NCI-H187 (cell line): ENCODE results near the gene SLC13A2.
"Not testable (repeated sequence)": the region's sequence is repeated elsewhere in the genome, so short reads cannot be mapped to it uniquely, and the experiment has no call there.

Experiments used
- DNase-seq, 2 experiments: peaks; one replicate each; lab custom pipeline; 2025; lab: John Stamatoyannopoulos, UW

The SLC13A2 gene

DNA sequence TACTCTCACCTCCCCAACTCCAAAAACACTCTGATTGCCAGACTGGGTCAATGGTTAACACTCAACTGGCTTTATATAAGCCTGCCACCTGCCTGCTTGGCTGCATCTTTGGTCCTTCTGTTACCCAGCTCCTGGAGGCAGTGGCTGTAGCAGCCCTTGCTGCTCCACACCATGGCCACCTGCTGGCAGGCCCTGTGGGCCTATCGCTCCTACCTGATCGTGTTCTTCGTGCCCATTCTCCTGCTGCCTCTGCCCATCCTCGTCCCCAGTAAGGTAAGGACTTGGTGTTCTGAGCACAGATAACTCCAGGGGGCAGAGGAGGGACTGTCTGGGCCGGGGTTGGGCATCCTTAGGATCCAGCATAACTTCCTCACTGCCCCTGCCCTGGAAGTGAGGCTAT is at the start of gene SLC13A2:
Gene SLC13A2 (plus strand): TSS at position 103 of the 400 bp plus-strand sequence. CDS start 69 bp downstream, at position 172.
- DNase-seq, result no peak

DNA sequence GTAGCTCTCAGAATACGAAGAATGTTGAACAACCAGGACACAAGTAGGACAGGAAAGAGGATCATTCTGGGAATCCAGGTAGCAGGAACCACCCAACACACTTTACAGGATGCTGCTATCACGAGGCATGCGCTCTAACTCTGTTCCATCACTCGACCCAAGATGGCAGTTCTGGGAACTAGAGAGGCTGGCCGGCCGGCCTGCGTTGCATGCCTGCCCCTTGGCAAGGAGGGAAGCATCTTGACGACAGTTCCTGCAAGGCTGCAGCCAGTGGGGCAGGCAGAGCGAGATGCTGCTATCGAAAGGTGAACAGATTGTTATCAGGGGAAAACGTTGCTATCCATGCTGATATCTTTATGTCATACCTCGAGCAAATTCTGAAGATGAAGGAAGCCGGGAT is 48.2 kb upstream of the SLC13A2 start:
- no peak for DNase-seq

DNA sequence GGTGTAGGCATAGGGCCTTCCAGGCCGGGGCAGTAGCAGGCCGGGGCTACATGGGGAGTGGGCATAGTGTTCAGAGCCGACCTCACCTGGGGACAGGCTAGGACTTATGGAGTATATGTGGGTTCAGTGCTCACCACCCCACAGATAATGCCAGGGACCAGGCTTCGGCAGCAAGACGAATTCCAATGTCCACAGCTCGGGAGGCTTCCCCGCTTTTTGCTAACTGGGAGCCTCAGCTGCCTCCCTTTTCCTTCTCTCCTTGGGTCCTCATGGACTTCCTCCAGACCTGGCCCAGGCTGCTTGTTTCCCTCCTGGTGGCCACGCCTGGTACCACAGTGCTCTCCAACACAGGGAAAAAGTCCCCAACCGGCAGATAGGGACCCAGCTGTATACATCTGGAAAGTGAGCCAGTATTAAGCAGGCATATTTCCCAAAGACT is 47.3 kb upstream of the SLC13A2 start:
- no peak for DNase-seq

- DNase-seq, result no peak
These were observed 46.1 kb upstream of the SLC13A2 start for GRCh38 chr17:28427371-28427770.

- DNase-seq, result not testable (repeated sequence)
These were observed 45.5 kb upstream of the SLC13A2 start for GRCh38 chr17:28427982-28428381.

DNA sequence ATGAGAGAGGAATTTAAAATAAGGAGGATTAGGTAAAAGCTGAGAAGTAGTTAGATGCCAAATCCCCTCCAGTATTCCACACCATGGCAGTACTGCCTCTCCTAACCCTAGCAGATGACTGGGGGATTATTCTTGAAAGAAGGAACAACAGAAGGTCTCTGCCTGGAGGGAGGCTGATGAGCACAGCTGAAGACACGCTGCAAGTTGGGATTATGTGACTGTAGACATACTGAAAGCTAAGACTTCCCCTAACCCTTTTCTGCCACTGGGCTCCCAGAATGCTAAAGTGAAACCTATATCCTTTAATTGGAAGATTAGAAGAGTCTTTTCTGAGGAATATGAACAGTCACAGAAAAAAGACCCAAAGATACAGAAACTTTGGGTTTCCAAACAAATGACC is 39.7 kb upstream of the SLC13A2 start:
- DNase-seq, result no peak

DNA sequence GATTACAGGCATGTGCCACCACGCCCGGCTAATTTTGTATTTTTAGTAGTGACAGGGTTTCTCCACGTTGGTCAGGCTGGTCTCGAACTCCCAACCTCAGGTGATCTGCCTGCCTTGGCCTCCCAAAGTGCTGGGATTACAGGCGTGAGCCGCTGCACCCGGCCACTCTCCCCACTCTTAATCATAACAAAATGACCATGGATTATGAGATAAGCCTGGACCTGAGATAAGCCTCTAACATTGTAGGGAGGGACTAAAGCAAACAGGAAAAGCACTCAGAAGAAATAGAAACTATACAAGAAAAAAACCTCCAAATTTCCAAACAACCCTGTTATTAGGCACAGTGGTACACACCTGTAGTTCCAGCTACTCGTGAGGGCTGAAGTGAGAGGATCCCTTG is 39.1 kb upstream of the SLC13A2 start:
- DNase-seq, result not testable (repeated sequence)

- DNase-seq, result no peak
These were observed 29.4 kb upstream of the SLC13A2 start for GRCh38 chr17:28443901-28444638.

DNA sequence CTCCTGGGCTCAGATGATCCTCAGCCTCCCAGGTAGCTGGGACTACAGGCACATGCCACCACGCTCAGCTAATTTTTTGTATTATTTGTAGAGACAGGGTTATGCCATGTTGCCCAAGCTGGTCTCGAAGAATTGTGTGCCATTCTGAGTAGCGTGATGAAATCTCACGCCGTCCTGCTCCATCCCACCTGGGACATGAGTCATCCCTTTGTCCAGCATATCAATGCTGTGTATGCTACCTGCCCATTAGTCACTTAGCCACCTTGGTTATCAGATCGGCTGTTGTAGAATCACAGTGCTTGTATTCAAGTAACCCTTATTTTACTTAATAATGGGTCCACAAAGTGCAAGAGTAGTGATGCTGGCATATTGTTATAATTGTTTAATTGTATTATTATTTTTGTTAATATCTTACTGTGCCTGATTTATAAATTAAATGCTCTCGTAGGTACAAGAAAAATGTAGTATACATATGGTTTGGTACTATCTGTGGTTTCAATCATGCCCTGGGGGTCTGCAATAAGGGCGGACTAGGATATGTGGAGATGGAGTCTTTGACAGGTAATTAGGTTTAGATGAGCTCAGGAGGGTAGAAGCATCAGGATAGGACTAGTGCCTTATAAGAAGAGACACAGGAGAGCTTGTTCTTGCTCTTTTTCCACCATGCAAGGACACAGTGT is 26.6 kb upstream of the SLC13A2 start:
- no peak for DNase-seq

- no peak for DNase-seq
These were observed 26.1 kb upstream of the SLC13A2 start for GRCh38 chr17:28447396-28447760.

DNA sequence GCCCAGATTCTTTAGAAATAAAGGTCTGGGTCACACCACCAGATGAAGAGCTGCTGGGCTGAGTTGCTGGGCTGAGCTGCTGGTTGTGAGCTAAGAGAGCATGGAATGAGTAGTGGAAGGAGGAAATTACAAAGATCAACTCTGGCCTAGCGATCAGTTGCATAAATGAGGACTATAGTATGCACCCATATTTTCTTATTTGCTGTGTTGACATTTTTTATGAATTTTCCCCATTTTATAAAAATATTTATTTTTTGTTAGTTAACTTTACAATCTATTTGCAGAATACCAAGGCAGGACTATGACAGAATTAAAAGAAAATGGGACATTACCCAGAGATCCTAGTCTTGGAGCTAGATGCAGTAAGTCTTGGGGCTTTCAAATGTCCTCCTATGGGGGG is 23.6 kb upstream of the SLC13A2 start:
- no peak for DNase-seq

- no peak for DNase-seq
These were observed 15.6 kb upstream of the SLC13A2 start for GRCh38 chr17:28457890-28458289.

DNA sequence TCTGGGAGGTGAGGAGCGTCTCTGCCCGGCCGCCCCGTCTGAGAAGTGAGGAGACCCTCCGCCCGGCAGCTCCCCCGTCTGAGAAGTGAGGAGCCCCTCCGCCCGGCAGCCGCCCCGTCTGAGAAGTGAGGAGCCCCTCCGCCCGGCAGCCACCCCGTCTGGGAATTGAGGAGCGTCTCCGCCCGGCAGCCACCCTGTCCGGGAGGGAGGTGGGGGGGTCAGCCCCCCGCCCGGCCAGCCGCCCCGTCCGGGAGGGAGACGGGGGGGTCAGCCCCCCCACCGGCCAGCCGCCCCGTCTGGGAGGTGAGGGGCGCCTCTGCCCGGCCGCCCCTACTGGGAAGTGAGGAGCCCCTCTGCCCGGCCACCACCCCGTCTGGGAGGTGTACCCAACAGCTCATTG is 14.6 kb upstream of the SLC13A2 start:
- DNase-seq, result not testable (repeated sequence)

DNA sequence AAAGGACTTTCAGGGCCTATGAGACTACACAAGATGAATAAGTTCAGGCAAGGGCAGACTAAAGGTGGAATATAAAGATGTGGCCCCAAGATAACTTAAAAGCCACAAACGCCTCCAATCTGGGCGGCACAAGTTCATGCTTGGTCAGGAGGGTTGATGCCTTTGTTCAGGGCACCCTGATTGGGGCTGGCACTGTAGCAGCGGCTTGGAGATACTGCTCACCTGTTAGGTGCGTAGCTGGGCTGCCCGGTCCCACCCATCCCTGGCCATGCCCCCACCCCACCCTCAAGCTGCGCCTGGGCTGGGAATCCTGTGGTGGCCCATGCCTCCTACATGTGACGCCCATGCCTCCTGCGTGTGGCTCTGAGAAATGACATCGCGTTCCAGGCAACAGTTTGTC is 12.5 kb upstream of the SLC13A2 start:
- DNase-seq, result no peak

DNA sequence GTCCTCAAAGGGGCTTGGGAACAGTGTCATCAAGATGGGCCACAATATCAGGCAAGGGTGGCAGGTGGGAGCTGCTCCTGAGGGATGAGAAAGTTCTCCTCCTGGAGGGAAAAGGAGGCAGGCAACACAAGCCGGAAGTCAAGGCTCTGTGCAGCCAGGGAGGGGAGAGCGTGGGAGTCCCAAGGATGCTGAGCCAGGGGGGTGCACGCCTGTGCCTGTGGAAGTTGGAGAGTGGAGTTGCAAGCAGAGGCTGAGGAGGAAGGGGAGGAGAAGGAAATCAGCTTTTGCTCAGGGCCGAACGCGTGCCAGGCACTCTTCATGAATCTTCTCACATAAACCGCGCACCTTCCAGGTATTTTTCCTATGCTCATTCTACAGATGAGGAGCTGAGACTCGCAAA is 7.4 kb upstream of the SLC13A2 start:
- no peak for DNase-seq

- no peak for DNase-seq
These were observed 6.9 kb upstream of the SLC13A2 start for GRCh38 chr17:28466521-28467048.

DNA sequence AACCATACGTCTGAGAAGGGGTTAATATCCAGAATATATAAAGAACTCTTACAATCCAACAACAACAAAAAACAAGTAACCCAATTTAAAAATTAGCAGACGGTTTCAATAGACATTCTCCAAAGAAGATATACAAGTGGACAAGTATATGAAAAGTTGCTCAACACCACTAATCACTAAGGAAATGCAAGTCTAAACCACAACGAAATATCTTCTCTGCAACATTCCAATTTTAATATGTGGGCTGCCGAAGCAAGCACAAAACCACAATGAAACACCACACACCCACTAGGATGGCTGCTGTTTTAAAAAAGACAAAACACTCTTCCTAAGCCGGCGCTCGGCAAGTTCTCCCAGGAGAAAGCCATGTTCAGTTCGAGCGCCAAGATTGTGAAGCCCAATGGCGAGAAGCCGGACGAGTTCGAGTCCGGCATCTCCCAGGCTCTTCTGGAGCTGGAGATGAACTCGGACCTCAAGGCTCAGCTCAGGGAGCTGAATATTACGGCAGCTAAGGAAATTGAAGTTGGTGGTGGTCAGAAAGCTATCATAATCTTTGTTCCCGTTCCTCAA is 5.9 kb upstream of the SLC13A2 start:
- no peak for DNase-seq

DNA sequence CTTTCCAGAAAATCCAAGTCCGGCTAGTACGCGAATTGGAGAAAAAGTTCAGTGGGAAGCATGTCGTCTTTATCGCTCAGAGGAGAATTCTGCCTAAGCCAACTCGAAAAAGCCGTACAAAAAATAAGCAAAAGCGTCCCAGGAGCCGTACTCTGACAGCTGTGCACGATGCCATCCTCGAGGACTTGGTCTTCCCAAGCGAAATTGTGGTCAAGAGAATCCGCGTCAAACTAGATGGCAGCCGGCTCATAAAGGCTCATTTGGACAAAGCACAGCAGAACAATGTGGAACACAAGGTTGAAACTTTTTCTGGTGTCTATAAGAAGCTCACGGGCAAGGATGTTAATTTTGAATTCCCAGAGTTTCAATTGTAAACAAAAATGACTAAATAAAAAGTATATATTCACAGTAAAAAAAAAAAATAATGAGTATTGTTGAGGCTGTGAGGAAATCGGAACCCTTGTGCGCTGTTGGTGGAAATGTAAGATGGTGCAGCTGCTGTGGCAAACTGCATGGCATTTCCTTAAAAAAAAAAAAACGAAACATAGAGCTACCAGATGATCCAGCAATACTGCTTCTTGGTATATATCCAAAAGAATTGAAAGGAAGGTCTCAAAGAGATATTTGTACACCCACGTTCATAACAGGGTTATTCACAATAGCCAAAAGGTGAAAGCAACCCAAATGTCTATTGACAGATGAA is 5.3 kb upstream of the SLC13A2 start:
- not testable (repeated sequence) for DNase-seq

GRCh38 chr17:28468781-28469180 is 4.7 kb upstream of the SLC13A2 start:
- no peak for DNase-seq

DNA sequence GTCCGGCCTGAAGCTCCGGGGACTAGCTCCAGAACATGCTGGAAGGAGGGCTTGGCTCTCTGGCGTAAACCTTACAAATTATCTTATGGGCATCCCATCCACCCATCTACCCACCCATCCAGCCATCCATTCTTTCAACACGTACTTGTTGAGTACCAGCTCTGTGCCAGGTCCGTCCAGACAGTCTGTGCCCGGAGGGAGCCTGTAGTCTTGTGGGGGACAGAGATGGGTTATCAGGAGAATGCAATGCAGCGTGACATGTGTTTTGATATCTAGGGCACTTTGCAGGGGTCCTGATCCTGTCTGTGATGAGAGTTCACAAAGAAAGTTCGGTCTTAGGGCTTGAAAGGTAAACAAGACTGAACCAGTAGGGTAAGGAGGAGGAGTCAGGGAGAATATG is 4.1 kb upstream of the SLC13A2 start:
- DNase-seq, result no peak

- no peak for DNase-seq
These were observed 3.1 kb upstream of the SLC13A2 start for GRCh38 chr17:28470266-28470913.

- DNase-seq, result no peak
These were observed 2.5 kb upstream of the SLC13A2 start for GRCh38 chr17:28470914-28471366.
